Endothelial cell of umbilical vein (primary cell): Measurements from ENCODE around the gene DOP1B. TPM values are rescaled to one million over a fixed set of nuclear protein-coding genes. Genes with fewer than 3 reads are reported as not detected.

ENCODE experiments used
- BruUV-seq: library from RNA; stranded (reverse); fragments of 400-500 nt; replicated peaks from 2 replicates; lab custom pipeline; 2021; lab: Mats Ljungman, UMichigan
- CTCF ChIA-PET: fragments of 300-600, 350-600 bp; sonication (Branson Sonifier 250); formaldehyde crosslinking; loops from one replicate; lab custom pipeline; 2021; ENCODE audit warnings: antibody characterized with exemption, inconsistent platforms; lab: Charles Lee
- POLR2A ChIA-PET: fragments of 300-600, 350-600 bp; sonication (Branson Sonifier 250); formaldehyde crosslinking; loops from one replicate; lab custom pipeline; 2021; ENCODE audit warnings: antibody characterized with exemption, inconsistent platforms; lab: Charles Lee
- DNase-seq: peaks from one replicate; pipeline ENCODE4 v3.0.0-alpha.2; 2011; ENCODE audit warnings: low read depth, low spot score
- FAIRE-seq: peaks from 2 replicates; lab custom pipeline; 2011; peaks lifted over from hg19 to GRCh38; lab: Jason Lieb, UNC
- H2AFZ ChIP-seq: 2 replicates; pipeline ENCODE4 v1.6.0; 2012; ENCODE audit warnings: low read depth, low read length, control low read depth, inconsistent platforms
- H3K27ac ChIP-seq: 2 replicates; pipeline ENCODE4 v1.5.1; 2011; ENCODE audit warnings: low read depth, mild to moderate bottlenecking, control low read depth, low read length, moderate library complexity; ENCODE audit not compliant: insufficient read depth
- H3K27me3 ChIP-seq, 2 experiments: 2 replicates each; pipeline versions ENCODE4 v1.6.0 to v1.6.1; 2011; ENCODE audit warnings: low read length in 2 of 2, mixed read lengths in 1 of 2; ENCODE audit not compliant: control insufficient read depth in 2 of 2, insufficient read depth in 2 of 2
- H3K36me3 ChIP-seq, 2 experiments: 2 replicates in 1 of 2; 3 replicates in 1 of 2; pipeline ENCODE4 v1.5.1; 2011; ENCODE audit warnings: low read length in 2 of 2, mild to moderate bottlenecking in 1 of 2, moderate library complexity in 1 of 2; ENCODE audit not compliant: control insufficient read depth in 2 of 2, insufficient read depth in 2 of 2; ENCODE audit errors: extremely low read depth in 1 of 2
- H3K4me1 ChIP-seq: 3 replicates; pipeline ENCODE4 v1.5.1; 2011; ENCODE audit warnings: mild to moderate bottlenecking, low read length; ENCODE audit not compliant: control insufficient read depth, insufficient read depth; ENCODE audit errors: extremely low read depth
- H3K4me2 ChIP-seq: 2 replicates; pipeline ENCODE4 v1.6.1; 2011; ENCODE audit warnings: low read length, control low read depth, mixed read lengths; ENCODE audit not compliant: insufficient read depth
- H3K4me3 ChIP-seq, 3 experiments: fragments of 200-600 bp in 1 of 3; sonication (generic), shearing (Covaris generic) in 1 of 3; replicated peaks in 1 of 3; 2 replicates each; pipeline ENCODE4 v1.5.1; 2011 to 2016; ENCODE audit warnings: control low read depth in 3 of 3, low read length in 3 of 3, mild to moderate bottlenecking in 2 of 3, inconsistent platforms in 1 of 3, low read depth in 1 of 3, moderate library complexity in 1 of 3; ENCODE audit not compliant: insufficient read depth in 1 of 3
- H3K79me2 ChIP-seq: 2 replicates; pipeline ENCODE4 v1.6.0; 2012; ENCODE audit warnings: low read length, inconsistent platforms; ENCODE audit not compliant: control insufficient read depth, insufficient read depth
- H3K9ac ChIP-seq: replicated peaks from 2 replicates; pipeline ENCODE3; 2011; ENCODE audit warnings: low read length, control low read depth; ENCODE audit not compliant: insufficient read depth; ENCODE audit errors: extremely low read depth
- H3K9me1 ChIP-seq: replicated peaks from 3 replicates; pipeline ENCODE4 v1.6.0; 2011; ENCODE audit warnings: mild to moderate bottlenecking, low read length; ENCODE audit not compliant: control insufficient read depth, insufficient read depth; ENCODE audit errors: extremely low read depth
- H3K9me3 ChIP-seq: replicated peaks from 2 replicates; pipeline ENCODE4 v1.5.1; 2012; ENCODE audit warnings: low read length, inconsistent platforms; ENCODE audit not compliant: control insufficient read depth, insufficient read depth
- H4K20me1 ChIP-seq: replicated peaks from 2 replicates; pipeline ENCODE3; 2011; ENCODE audit warnings: mild to moderate bottlenecking, low read length; ENCODE audit not compliant: control insufficient read depth, insufficient read depth; ENCODE audit errors: extremely low read depth
- CTCF ChIP-seq, 2 donors: IDR thresholded peaks; 1 replicate in 1 of 2; 2 replicates in 1 of 2; pipeline ENCODE4 v1.5.1; 2011; ENCODE audit warnings: low read length in 2 of 2, mild to moderate bottlenecking in 2 of 2, moderate library complexity in 2 of 2, control low read depth in 1 of 2, inconsistent platforms in 1 of 2, low read depth in 1 of 2; ENCODE audit not compliant: insufficient read depth in 1 of 2; ENCODE audit errors: extremely low read depth in 1 of 2
- EZH2 ChIP-seq: IDR thresholded peaks from 2 replicates; pipeline ENCODE4 v1.6.1; 2012; ENCODE audit warnings: borderline replicate concordance, low read depth, mild to moderate bottlenecking, moderate library complexity, low read length, inconsistent platforms; ENCODE audit not compliant: severe bottlenecking
- FOS ChIP-seq: IDR thresholded peaks from 2 replicates; pipeline ENCODE4 v1.6.1; 2011; ENCODE audit warnings: mild to moderate bottlenecking, low read length, moderate library complexity, borderline replicate concordance; ENCODE audit not compliant: insufficient read depth
- GATA2 ChIP-seq: IDR thresholded peaks from 2 replicates; pipeline ENCODE4 v1.7.0; 2011; ENCODE audit warnings: low read depth, mild to moderate bottlenecking, moderate library complexity, mixed read lengths, low read length; ENCODE audit not compliant: insufficient read length, insufficient read depth
- MAX ChIP-seq: IDR thresholded peaks from 2 replicates; pipeline ENCODE4 v1.6.1; 2011; ENCODE audit not compliant: insufficient read depth, insufficient read length
- MYC ChIP-seq: IDR thresholded peaks from one replicate; pipeline ENCODE4 v1.6.1; 2011; ENCODE audit warnings: mild to moderate bottlenecking, low read depth, low read length
- POLR2A ChIP-seq: IDR thresholded peaks from 2 replicates; pipeline ENCODE4 v1.6.1; 2012; ENCODE audit warnings: low read depth, mild to moderate bottlenecking, control low read depth, low read length
- POLR2AphosphoS5 ChIP-seq: IDR thresholded peaks from 2 replicates; pipeline ENCODE4 v1.6.1; 2012; ENCODE audit warnings: low read depth, mild to moderate bottlenecking, control low read depth, low read length, moderate library complexity; ENCODE audit not compliant: insufficient read depth
- dilution Hi-C: fragments of 300-500 bp; cut with MboI; formaldehyde crosslinking; loops from one replicate; pipeline ENCODE4 v1.15.0; 2019; ENCODE audit warnings: low sequenced_read_pairs; ENCODE audit not compliant: extremely low pct_ligation_motif_present
- intact Hi-C: fragments of 100-400 bp; cut with micrococcal nuclease; formaldehyde crosslinking; loops from one replicate; pipeline ENCODE4 v1.10.0; 2022
- polyA plus RNA-seq, 4 experiments: library from polyadenylated mRNA; depleted of rRNA in 3 of 4; stranded (reverse) in 3 of 4; unstranded in 1 of 4; fragments of >200 nt; gene quantifications; 2 replicates each; pipeline versions ENCODE4 v1.2.1 to v1.2.3, GENCODE V29; 2011 to 2012; ENCODE audit warnings: missing spikeins in 1 of 4
- total RNA-seq: library from RNA; stranded (reverse); gene quantifications from 2 replicates; pipeline ENCODE4 v1.2.3, GENCODE V29; 2021

Gene DOP1B
- total and polyA plus RNA-seq, 2 donors (not counting 3 experiments of a cell fraction or from before 2014, with no cell fraction given), result 3.7 to 9.9 TPM

DNA sequence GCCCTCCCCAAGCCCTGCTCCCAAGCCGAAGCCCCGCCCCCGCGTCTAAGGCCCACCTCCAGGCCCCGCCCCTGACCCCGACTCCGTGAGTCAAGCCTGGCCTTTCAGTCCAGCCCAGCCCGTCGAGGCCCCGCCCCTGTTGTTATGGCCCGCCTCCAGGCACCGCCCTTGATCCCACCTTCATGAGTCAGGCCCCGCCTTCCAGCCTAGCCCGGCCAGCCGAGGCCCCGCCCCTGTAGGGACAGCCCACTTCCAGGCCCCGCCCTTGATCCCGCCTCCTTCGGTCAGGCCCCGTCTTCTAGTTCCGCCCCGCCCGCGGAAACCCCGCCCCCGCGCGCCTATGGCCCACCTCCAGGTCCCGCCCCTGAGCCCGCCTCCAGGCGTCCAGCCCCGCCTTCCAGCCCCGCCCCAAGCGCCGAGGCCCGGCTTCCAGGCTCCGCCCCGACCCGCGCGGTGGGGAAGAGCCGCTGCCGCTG is 247 bp upstream of the DOP1B start:
- dilution Hi-C loops (no loop called here), intact Hi-C loops (loop anchor here (1.0 kb wide), 2 partner anchors 21 to 164 kb away; partner anchors contain the start of genes CBR3 and MORC3)
- Histone ChIP-seq H3K27ac (no peak overlapping the region), H3K9ac (peak overlapping the region; percentile 80), H3K9me1 (no peaks in the 10 kb centered on the region), H3K9me3 (no peaks in the 10 kb centered on the region), H3K27me3 (peaks cover 2 to 5% of the 10 kb centered on the region in 2 experiments), H2AFZ (peak overlapping the region; percentile 99), H3K79me2 (no peaks in the 10 kb centered on the region), H3K4me1 (peaks cover 11% of the 10 kb centered on the region), H3K4me2 (peak overlapping the region; percentile 87), H3K4me3 (peak overlapping the region; percentile 62 to 92 (median 72)), H3K36me3 (no peaks in the 10 kb centered on the region), H4K20me1 (no peaks in the 10 kb centered on the region)
- TF ChIP-seq FOS (no peak), POLR2AphosphoS5 (peak; percentile 18)
- FAIRE-seq (peak; percentile 99), DNase-seq (peak; percentile 100)
- CTCF ChIA-PET, result interaction anchor here (1.1 kb wide), 1 partner anchor 54 kb away, joined by 3 read pairs; no protein-coding TSS in a partner anchor
- BruUV-seq, result no TSS peak
- POLR2A ChIA-PET, result interaction anchor here (1.8 kb wide), 1 partner anchor 164 kb away, joined by 11 read pairs; the partner anchor contains the start of gene MORC3

- no peak for FAIRE-seq
- Histone ChIP-seq H3K36me3 (no peaks in the 10 kb centered on the region), H3K4me3 (no peak overlapping the region), H3K9ac (no peak overlapping the region), H3K27me3 (peaks cover 2 to 5% of the 10 kb centered on the region in 2 experiments), H3K9me1 (no peaks in the 10 kb centered on the region), H3K9me3 (no peaks in the 10 kb centered on the region), H3K4me1 (peaks cover 11% of the 10 kb centered on the region), H3K4me2 (no peak overlapping the region), H4K20me1 (no peaks in the 10 kb centered on the region), H3K27ac (no peak overlapping the region), H2AFZ (no peak overlapping the region), H3K79me2 (no peaks in the 10 kb centered on the region)
- dilution Hi-C loops (no loop called here), intact Hi-C loops (no loop called here)
- DNase-seq, result no peak
- POLR2A ChIA-PET, result no interaction called here
- BruUV-seq, result no TSS peak
- CTCF ChIA-PET, result no interaction called here
- TF ChIP-seq MYC (no peak), POLR2AphosphoS5 (no peak), CTCF (IDR thresholded peaks at IDR 0.05; ENCODE audit: extremely low read depth in 1 of 2, insufficient read depth in 1 of 2, low read depth in 1 of 2, low read length in 2 of 2) (no peak), POLR2A (no peak), GATA2 (no peak), MAX (no peak), EZH2 (no peak)
Measured at GRCh38 chr21:36159356-36159921, 2.8 kb downstream of the DOP1B start.
